Activated T-cell treated with anti-CD3 and anti-CD28 coated beads, Interleukin-2, amount 50 U/mL, for 4 hours (primary cell): ENCODE results near the gene MUC4. TPM values are rescaled to one million over a fixed set of nuclear protein-coding genes. Genes with fewer than 3 reads are reported as not detected.
"Not testable (repeated sequence)": the region's sequence is repeated elsewhere in the genome, so short reads cannot be mapped to it uniquely, and the experiment has no call there.

Experiments used
- ATAC-seq, 2 donors: fragments of 200-7000 bp; cut with Tn5 transposase; one replicate each; pipeline ENCODE4 v1.10.0; 2021
- DNase-seq: peaks from one replicate; pipeline ENCODE4 v3.0.0-alpha.2; 2020
- H3K27me3 Mint-ChIP-seq: one replicate; pipeline ENCODE4 v1.8.0; 2021; ENCODE audit warnings: low read depth, mixed read lengths
- H3K36me3 Mint-ChIP-seq: one replicate; pipeline ENCODE4 v1.8.0; 2022; ENCODE audit warnings: mixed read lengths; ENCODE audit not compliant: insufficient read depth
- H3K4me1 Mint-ChIP-seq: one replicate; pipeline ENCODE4 v1.8.0; 2021; ENCODE audit warnings: low read depth, mixed read lengths
- H3K4me3 Mint-ChIP-seq: one replicate; pipeline ENCODE4 v1.8.0; 2021; ENCODE audit warnings: mild to moderate bottlenecking, moderate library complexity, mixed read lengths
- H3K9me3 Mint-ChIP-seq: one replicate; pipeline ENCODE4 v1.8.0; 2021; ENCODE audit warnings: mixed read lengths
- total RNA-seq, 3 donors: library from RNA; stranded (reverse); gene quantifications; one replicate each; pipeline ENCODE4 v1.2.1, GENCODE V29; 2021

MUC4 gene
- total RNA-seq, 3 donors from 2014 or later = 0.08 to 0.24 (median 0.13) TPM

DNA sequence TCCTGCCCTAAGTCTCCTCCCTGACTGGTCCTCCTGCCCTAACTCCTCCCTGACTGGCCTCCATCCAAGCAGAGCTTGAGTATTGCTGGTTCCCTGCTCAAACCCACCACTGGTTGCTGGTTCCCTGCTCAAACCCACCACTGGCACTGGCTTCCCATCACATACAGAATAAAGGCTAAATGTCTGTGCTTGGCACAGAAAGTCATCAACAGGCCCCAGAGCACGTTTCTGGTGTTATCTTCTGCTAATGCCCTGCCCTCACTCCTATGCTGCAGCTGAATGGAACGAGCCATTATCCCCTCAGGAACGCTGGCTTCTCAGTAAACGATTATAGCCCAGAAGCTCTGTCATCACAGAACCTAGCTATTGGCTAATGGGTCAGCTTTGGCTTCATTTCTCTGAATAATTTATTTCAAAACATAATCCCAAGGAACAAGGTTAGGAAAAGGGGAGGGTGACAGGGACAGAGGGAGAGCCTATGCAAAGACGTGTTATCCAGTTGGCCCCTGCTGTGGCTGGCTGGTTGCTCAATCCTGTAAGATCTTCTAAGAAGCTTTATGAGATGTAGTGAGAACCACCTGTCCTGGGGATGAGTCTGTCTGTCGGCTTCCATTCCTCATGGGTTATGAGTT is 97.2 kb downstream of the MUC4 start:
- ATAC-seq = no peak
- Mint-ChIP-seq H3K4me1 (peaks cover 5% of the 10 kb centered on the region), H3K36me3 (peaks cover 24% of the 10 kb centered on the region)

DNA sequence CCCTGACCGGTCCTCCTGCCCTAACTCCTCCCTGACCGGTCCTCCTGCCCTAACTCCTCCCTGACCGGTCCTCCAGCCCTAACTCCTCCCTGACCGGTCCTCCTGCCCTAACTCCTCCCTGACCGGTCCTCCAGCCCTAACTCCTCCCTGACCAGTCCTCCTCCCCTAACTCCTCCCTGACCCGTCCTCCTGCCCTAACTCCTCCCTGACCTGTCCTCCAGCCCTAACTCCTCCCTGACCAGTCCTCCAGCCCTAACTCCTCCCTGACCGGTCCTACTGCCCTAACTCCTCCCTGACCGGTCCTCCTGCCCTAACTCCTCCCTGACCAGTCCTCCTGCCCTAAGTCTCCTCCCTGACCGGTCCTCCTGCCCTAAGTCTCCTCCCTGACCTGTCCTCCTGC is 98.6 kb downstream of the MUC4 start:
- not testable (repeated sequence) for DNase-seq, H3K4me1 Mint-ChIP-seq, H3K4me3 Mint-ChIP-seq, ATAC-seq, H3K27me3 Mint-ChIP-seq, H3K9me3 Mint-ChIP-seq
- H3K36me3 Mint-ChIP-seq = peaks cover 32% of the 10 kb centered on the region

More for the DNA sequence above, 97.2 kb downstream of the MUC4 start:
- no peak for DNase-seq
- H3K4me3 Mint-ChIP-seq = no peak overlapping the region
- no peaks in the 10 kb centered on the region for H3K9me3 Mint-ChIP-seq
- H3K27me3 Mint-ChIP-seq = no peaks in the 10 kb centered on the region

DNA sequence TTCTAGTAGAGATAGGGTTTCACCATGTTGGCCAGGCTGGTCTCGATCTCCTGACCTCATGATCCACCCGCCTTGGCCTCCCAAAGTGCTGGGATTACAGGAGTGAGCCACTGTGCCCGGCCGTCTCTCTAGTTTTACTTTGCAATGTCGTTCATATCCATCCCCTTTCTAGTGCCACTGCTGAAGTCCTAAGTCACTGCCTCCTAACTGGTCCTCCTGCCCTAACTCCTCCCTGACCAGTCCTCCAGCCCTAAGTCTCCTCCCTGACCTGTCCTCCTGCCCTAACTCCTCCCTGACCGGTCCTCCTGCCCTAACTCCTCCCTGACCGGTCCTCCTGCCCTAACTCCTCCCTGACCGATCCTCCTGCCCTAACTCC is 99.2 kb downstream of the MUC4 start:
- DNase-seq, H3K27me3 Mint-ChIP-seq, H3K4me1 Mint-ChIP-seq, ATAC-seq, H3K9me3 Mint-ChIP-seq, H3K4me3 Mint-ChIP-seq: not testable (repeated sequence)
- H3K36me3 Mint-ChIP-seq = peaks cover 33% of the 10 kb centered on the region

DNA sequence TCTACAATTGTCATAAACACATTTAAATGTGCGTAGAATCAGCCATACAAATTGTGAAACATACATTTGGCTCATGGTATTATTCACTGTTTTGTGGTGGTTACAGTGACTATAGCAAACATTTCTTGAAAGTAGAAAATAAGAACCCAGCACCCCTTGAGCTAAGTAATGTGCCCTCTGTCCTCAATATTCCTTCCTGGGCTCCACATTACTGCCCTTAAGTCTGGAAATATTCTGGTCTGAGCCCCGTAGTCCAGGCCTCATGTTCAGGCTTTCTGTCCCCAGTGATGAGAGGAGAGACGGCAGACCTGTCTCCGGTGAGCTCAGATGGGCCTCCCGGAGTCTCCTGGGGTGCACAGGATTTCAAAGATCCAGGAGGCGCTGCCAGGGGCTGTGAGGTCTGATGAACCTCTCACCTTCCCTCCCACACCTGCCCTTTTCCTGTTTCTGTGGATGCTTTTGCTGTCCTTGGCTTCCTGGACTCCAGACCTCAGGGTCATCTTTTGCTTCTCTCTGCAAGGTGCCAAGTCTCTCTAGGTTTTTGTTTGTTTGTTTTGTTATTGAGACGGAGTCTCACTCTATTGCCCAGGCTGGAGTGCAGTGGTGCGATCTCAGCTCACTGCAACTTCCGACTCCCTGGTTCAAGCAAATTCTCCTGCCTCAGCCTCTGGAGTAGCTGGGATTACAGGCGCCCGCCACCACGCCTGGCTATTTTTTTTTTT is 99.8 kb downstream of the MUC4 start:
- Mint-ChIP-seq H3K4me1 (peaks cover 5% of the 10 kb centered on the region), H3K9me3 (no peaks in the 10 kb centered on the region), H3K27me3 (no peaks in the 10 kb centered on the region), H3K4me3 (no peak overlapping the region), H3K36me3 (peaks cover 33% of the 10 kb centered on the region)
- DNase-seq (no peak), ATAC-seq (no peak)

DNA sequence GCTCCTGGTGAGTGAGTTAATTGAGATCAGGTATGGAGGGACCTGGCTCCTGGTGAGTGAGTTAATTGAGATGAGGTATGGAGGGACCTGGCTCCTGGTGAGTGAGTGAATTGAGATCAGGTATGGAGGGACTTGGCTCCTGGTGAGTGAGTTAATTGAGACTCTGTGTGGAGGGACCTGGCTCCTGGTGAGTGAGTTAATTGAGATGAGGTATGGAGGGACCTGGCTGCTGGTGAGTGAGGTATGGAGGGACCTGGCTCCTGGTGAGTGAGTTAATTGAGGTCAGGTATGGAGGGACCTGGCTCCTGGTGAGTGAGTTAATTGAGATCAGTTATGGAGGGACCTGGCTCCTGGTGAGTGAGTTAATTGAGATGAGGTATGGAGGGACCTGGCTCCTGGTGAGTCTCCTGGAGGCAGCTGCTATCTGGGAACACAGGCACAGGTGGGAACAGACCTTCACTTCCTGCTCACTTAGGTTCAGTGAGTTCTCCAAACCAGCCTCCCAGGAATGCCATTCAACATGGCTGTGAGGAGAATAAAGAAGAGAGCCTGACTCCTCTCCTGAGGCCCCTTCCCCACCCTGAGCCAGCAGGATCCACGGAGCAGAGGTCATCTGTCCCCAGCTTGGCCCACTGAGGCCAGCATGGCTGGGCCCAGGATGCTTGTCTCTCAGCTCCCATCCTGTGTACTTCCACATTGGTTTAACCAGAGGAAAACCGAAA is 100.5 kb downstream of the MUC4 start:
- H3K9me3 Mint-ChIP-seq, DNase-seq, H3K4me3 Mint-ChIP-seq, H3K27me3 Mint-ChIP-seq, H3K4me1 Mint-ChIP-seq, ATAC-seq: not testable (repeated sequence)
- H3K36me3 Mint-ChIP-seq = peaks cover 33% of the 10 kb centered on the region

DNA sequence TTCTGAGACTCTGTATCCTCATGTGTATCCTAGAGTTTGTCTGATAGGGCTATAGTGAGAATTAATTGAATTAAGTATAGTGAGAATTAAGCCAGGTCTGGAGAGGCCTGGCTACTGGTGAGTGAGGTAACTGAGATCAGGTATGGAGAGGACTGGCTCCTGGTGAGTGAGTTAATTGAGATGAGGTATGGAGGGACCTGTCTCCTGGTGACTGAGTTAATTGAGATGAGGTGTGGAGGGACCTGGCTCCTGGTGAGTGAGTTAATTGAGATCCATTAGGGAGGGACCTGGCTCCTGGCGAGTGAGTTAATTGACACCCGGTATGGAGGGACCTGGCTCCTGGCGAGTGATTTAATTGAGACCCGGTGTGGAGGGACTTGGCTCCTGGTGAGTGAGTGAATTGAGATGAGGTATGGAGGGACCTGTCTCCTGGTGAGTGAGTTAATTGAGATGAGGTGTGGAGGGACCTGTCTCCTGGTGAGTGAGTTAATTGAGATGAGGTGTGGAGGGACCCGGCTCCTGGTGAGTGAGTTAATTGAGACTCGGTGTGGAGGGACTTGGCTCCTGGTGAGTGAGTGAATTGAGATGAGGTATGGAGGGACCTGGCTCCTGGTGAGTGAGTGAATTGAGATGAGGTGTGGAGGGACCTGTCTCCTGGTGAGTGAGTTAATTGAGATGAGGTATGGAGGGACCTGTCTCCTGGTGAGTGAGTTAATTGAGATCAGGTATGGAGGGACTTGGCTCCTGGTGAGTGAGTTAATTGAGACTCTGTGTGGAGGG is 101.4 kb downstream of the MUC4 start:
- not testable (repeated sequence) for H3K4me3 Mint-ChIP-seq, DNase-seq, H3K4me1 Mint-ChIP-seq, H3K9me3 Mint-ChIP-seq, H3K27me3 Mint-ChIP-seq, ATAC-seq
- peaks cover 29% of the 10 kb centered on the region for H3K36me3 Mint-ChIP-seq

DNA sequence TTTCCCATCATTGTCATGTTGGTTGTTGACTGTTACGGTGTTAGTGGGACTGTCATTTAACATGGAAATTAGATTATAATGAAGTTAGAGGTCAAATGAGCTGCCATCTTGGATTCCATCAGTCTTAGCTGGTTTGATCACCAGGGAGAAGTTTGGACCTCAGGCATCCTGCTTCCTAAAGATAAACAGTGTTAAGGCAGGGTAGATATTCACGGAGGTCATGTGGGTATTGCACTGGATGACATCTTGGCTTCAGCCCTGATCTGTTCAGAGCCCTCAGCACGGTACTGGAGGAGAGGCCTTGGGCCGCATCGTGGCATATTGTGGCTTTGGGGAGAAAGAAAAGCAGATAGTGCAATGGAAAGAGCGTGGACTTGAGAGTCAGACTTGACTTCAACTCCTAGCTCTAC is 102.0 kb downstream of the MUC4 start:
- Mint-ChIP-seq H3K36me3 (peaks cover 23% of the 10 kb centered on the region), H3K4me3 (no peak overlapping the region), H3K4me1 (no peaks in the 10 kb centered on the region), H3K9me3 (no peaks in the 10 kb centered on the region), H3K27me3 (no peaks in the 10 kb centered on the region)
- DNase-seq (no peak), ATAC-seq (no peak)

DNA sequence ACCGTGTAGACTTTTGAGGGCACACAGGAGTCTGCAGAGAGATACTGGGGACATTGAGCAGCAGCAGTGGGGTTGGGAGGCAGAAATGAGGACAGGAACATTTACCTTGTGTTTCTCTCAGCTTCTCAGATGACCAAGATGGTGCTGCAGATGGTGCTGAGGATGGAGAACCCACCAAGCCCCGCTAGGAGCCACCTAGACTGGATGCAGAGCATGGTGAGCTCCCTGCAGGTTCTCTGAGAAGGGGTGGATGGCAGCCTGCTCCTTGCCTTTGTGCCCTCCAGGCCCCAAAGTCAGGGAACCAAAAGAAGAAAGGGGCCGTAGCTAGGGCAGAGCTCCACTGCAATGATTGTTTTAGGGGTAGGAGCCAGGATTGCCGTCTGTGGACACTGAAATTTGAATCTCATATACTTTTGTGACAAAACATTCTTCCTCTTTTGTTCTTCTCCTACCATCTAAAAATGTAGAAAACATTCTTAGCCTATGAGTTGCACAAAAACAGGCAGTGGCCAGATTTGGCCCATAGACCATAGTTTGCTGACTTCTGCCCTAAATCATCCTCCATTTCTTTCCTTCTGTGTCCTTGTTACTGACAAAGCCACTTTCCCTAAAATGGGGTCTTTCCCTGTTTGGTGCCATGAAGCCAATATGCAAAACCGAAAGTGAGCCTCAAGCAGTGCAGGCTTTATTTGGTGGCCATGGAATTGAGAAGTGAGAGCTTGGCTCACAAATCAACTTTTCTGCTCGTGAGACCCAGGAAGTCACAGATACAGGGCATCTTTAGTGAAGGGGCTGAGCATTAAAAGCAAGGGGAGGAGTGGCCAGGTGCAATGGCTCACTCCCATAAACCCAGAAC is 102.9 kb downstream of the MUC4 start:
- Mint-ChIP-seq H3K9me3 (no peaks in the 10 kb centered on the region), H3K4me3 (no peak overlapping the region)
- no peak for ATAC-seq

DNA sequence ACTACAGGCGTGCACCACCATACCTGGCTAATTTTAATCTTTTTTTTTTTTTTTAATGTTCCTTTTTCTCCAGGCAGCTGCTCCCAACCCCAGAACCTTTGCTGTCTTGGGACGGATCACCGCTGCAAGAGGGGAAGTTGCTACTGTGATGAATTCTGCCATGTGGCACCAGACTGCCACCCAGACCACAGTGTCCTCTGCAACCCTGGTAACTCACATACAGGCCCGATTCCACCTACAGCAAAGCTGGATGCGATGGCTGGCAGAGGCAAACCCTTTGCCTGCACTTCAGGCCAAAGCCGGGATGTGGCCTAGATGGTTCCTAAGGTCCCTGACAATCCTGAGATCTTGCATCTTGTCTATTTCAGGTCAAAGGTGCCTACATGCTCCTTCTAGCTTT is 103.7 kb downstream of the MUC4 start:
- DNase-seq = no peak

More for the DNA sequence above, 102.9 kb downstream of the MUC4 start:
- Mint-ChIP-seq H3K27me3 (no peaks in the 10 kb centered on the region), H3K4me1 (no peaks in the 10 kb centered on the region), H3K36me3 (peaks cover 20% of the 10 kb centered on the region)
- DNase-seq = no peak

DNA sequence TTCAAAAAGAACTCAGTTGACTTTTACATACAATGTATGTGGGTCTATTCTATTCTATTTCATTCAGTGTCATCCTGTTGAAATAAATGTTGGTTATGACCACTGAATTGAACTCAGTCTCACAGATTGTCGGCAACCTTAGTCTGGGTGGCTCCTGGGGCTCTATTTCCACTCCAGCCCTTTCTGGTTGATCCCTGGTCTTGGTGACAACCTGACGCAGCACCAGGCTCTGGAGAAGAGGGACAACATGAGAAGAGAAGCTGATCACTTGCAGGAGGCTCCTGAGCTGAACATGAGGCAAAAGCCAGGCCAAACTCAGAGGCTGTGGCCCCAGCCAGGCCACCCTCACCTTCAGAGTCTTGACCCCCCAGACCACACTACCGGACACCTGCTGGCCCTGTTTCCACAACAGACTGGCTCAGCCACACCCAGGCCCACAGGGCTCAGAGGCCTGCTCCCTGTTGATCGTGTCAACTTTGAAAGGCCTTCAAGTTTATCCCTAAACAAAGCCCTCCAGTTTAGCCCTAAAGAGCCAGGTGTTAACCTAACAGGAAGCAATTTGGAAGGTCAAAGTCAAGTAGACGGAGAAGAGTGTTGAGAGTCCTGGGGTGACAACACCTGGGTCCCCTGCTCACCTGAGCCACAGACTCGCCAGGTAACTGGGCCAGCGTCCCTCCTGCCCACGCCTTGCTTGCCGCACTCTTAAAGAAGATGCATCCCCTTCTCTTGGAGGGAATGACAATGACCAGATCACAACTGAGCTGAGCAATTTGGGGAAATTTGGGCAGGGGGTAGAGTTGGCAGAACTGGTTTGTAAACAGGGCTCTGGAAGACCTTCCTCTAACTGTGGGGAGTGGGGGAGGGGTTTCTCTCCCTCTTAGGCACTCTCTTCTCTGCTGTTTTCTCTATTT is 106.4 kb downstream of the MUC4 start:
- ATAC-seq (no peak), DNase-seq (no peak)
- H3K27me3 Mint-ChIP-seq = no peaks in the 10 kb centered on the region
- no peaks in the 10 kb centered on the region for H3K4me1 Mint-ChIP-seq
- H3K36me3 Mint-ChIP-seq = peaks cover 15% of the 10 kb centered on the region
- no peaks in the 10 kb centered on the region for H3K9me3 Mint-ChIP-seq
- H3K4me3 Mint-ChIP-seq = no peak overlapping the region

More for the DNA sequence above, 103.7 kb downstream of the MUC4 start:
- no peaks in the 10 kb centered on the region for H3K9me3 Mint-ChIP-seq
- no peaks in the 10 kb centered on the region for H3K27me3 Mint-ChIP-seq
- no peak for ATAC-seq
- no peak overlapping the region for H3K4me3 Mint-ChIP-seq
- no peaks in the 10 kb centered on the region for H3K4me1 Mint-ChIP-seq
- H3K36me3 Mint-ChIP-seq = peaks cover 20% of the 10 kb centered on the region

DNA sequence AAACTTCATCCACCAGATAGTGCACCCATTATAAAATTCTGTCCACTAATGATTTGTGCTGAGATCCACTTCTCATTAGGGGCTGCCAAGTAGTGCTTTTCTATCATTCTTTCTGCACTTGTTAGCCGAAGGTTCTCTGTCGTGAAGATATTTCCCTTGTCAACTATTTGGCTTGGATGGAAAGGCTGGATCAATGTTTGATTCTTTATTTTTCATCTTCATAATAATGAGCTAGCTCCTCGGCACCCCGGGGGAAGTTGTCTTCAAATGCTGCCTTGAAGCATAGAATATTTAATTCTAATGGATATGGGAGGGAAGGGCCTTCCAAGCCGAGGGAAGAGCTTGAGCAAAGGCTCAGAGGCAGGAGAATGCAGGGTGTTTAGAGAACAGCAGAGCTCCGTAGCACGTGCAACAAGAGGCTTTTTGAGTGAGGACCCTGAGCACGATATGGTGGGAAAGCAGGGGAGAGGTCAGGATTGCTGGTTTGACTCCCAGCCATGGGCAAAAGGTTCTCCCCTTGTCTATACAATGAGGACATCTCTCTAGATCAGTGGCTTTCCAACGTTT is 107.2 kb downstream of the MUC4 start:
- H3K36me3 Mint-ChIP-seq = peaks cover 9% of the 10 kb centered on the region
- no peaks in the 10 kb centered on the region for H3K4me1 Mint-ChIP-seq
- DNase-seq (no peak), ATAC-seq (no peak)
- no peak overlapping the region for H3K4me3 Mint-ChIP-seq
- H3K9me3 Mint-ChIP-seq = no peaks in the 10 kb centered on the region
- no peaks in the 10 kb centered on the region for H3K27me3 Mint-ChIP-seq

DNA sequence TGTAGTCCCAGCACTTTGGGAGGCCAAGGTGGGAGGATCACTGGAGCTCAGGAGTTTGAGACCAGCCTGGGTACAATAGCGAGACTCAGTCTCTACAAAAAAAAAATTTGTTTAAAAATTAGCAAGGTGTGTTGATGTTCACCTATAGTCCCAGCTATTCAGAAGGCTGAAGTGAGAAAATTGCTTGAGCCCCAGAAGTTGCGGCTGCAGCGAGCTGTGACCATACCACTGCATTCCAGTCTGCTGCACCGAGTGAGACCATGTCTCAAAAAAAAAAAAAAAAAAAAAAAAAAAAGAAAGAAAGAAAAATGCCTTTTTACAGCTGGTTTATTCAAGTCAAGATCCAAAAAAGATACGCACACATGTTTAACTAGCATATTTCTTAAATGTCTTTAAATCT is 108.0 kb downstream of the MUC4 start:
- H3K9me3 Mint-ChIP-seq = no peaks in the 10 kb centered on the region
- ATAC-seq = no peak

More for the DNA sequence above, 108.0 kb downstream of the MUC4 start:
- no peak overlapping the region for H3K4me3 Mint-ChIP-seq
- DNase-seq = no peak
- no peaks in the 10 kb centered on the region for H3K4me1 Mint-ChIP-seq
- no peaks in the 10 kb centered on the region for H3K27me3 Mint-ChIP-seq
- H3K36me3 Mint-ChIP-seq = peaks cover 4% of the 10 kb centered on the region
